HG03045 (cell line): ENCODE data around the gene FBLIM1.

Experiments
- ATAC-seq: cut with Tn5 transposase; IDR thresholded peaks from one replicate; pipeline ENCODE4 v1.9.1; 2021; ENCODE audit warnings: mild to moderate bottlenecking, moderate library complexity; ENCODE audit not compliant: unreplicated experiment

The FBLIM1 gene

GRCh38 chr1:15730423-15730822 is 28.2 kb upstream of the FBLIM1 start:
- ATAC-seq = no peak

GRCh38 chr1:15730936-15731335 is 27.7 kb upstream of the FBLIM1 start:
- ATAC-seq = no peak

GRCh38 chr1:15731735-15732685 is 26.6 kb upstream of the FBLIM1 start:
- no peak for ATAC-seq

GRCh38 chr1:15732686-15733081 is 25.9 kb upstream of the FBLIM1 start:
- ATAC-seq = no peak

GRCh38 chr1:15733218-15733725 is 25.3 kb upstream of the FBLIM1 start:
- no peak for ATAC-seq

GRCh38 chr1:15733726-15734226 is 24.8 kb upstream of the FBLIM1 start:
- ATAC-seq = no peak

- no peak for ATAC-seq
Observed at GRCh38 chr1:15734296-15734695, 24.3 kb upstream of the FBLIM1 start.

- ATAC-seq = no peak
Observed at GRCh38 chr1:15734901-15735300, 23.7 kb upstream of the FBLIM1 start.

GRCh38 chr1:15735304-15736037 is 23.1 kb upstream of the FBLIM1 start:
- no peak for ATAC-seq

- ATAC-seq = no peak
Observed at GRCh38 chr1:15736038-15736891, 22.3 kb upstream of the FBLIM1 start, which contains the start of gene SLC25A34. SLC25A34 (plus strand) TSS chr1:15736258; CDS start chr1:15736486, 228 bp downstream.

- ATAC-seq = no peak
Observed at GRCh38 chr1:15736892-15737261, 21.7 kb upstream of the FBLIM1 start.

- ATAC-seq = no peak
Observed at GRCh38 chr1:15737324-15738319, 21.0 kb upstream of the FBLIM1 start.

- ATAC-seq = no peak
Observed at GRCh38 chr1:15738416-15739113, 20.0 kb upstream of the FBLIM1 start.

- no peak for ATAC-seq
Observed at GRCh38 chr1:15739259-15739658, 19.3 kb upstream of the FBLIM1 start.

GRCh38 chr1:15739745-15740144 is 18.9 kb upstream of the FBLIM1 start:
- ATAC-seq = no peak

GRCh38 chr1:15740924-15741850 is 17.4 kb upstream of the FBLIM1 start:
- ATAC-seq = no peak

GRCh38 chr1:15742339-15742801 is 16.2 kb upstream of the FBLIM1 start, which contains the start of gene TMEM82:
TMEM82 (plus strand) TSS chr1:15742499; CDS start chr1:15742560, 61 bp downstream.
- ATAC-seq = no peak
